ENCODE measurements around the gene HSD17B8.

The HSD17B8 gene

DNA sequence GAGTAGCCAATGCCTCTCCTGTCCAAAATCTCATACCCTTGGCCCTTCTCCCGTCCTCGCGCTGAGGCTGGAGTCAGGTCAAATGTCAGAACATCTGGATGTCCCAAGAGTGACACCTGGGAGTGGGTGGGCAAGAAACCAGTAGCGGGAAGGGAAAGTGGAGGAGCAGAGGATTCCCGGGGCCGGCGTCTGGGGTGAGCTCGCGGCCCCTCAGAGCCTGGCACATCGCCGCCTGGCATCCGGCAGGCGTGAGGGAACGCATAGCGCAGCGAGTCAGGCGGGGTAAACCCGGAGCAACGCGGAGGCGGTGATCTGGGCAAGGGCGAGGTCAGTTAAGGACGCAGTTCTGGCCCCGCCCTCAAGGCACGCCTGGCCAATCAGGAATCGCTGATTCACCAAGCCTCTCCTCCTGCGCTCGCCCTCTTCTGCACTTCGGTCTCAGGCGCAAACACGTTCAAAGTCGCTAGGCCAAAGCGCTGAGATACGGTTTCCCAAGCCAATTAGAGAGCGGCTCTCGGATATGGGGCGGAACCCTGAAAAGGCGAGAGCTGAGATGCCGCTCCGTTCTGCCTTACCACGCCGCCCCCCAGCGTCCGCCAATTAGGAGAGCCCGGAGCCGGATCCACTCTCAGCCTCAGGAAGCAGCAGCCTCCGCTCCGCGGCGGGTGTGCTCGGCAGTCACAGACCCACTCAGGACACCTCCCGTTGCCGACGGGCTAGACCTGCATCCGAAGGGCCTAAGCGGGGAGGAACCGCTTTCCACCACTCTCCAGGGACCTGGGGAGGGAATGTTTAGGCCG is 44.7 kb downstream of the HSD17B8 start:
- DNase-seq, result peak; percentile 97 to 99

DNA sequence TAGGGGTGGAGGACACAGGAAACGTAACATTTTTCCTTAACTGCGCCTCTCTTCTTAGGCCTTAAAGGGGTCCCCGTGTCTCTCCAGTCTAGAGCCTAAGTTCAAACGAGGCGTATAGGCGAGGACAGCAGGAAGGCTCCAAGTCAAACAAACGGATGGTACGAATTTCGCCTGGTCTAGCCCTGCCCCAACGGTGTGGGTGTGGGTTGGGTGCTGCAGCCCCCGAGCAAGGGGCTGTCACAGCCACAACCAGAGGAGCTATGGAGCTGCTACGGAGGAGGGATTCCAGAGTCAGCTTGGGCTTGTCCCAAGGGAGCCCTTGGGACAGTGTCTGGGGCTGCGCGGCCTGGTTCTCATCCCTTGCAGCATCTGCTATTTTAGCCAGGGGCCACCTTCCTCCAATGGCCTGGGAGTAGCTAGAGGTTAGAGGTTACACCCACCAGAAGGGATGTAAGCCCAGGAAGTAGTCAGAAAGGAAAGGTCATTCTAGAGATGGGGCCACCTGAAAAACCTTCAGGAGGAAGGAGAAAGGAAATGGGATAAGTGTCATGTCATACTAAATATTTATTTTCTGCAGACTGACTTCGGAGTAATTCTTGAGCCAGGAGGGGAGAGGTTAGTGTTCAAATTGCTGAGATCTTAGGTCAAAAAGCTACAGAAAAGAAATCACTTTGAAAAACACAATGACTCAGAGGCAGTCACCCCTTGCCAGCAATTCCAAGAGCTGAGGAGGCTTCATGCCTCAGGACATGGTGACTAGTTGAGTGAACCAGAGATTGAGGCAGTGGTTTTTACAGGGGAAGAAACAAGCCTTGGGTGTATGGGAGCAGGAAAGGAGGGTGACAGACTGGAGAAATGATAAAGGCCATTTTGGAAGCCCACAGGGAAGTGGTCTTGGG is 45.5 kb downstream of the HSD17B8 start:
- peak in 1 of 2 donors; percentile 4 for DNase-seq

DNA sequence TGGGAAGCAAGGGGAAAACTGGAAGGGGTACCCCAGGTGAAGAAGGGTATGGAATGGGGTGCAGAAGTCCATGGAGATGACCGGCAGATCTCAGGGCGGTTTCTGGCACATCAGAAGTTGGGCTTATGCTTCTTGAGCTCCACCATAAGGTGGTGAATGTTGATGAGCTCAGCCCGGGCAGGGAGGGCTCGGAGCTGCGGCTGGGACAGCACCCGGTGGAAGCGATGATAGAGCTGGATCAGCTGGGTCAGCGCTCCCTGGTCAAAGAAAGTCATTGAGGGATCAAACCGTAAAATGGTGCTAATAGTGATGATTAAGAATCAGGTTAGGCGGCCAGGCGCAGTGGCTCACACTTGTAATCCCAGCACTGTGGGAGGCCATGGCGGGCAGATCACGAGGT is 46.3 kb downstream of the HSD17B8 start:
- DNase-seq, result no peak

- DNase-seq, result no peak
Observed at GRCh38 chr6:33251395-33252012, 47.0 kb downstream of the HSD17B8 start.

DNA sequence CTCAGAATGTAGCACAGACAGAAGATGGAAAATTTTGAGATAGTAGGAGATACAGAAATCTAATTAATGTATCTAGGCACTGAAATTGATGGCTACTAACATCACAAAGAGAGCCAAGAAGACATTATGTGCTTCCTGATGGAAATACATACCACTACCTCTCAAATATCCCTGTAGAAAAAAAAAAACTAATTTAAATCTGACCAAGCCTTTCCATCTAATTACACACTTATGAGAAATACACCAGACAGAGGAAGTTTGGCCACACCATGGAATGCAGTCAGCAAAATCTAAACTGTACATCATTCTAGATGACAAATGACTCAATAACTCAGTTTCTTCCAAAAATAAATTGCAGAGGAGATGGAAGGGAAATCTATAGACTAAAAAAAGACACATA is 48.3 kb downstream of the HSD17B8 start:
- DNase-seq, result peak in 1 of 2 donors; percentile 5

- no peak for DNase-seq
Observed at GRCh38 chr6:33254591-33254990, 50.1 kb downstream of the HSD17B8 start.
